Renal cortex interstitium (tissue), 11 donors: ENCODE data around the gene NCR3LG1. TPM values are rescaled to one million over a fixed set of nuclear protein-coding genes. Genes with fewer than 3 reads are reported as not detected.

Experiments used
- DNase-seq, 11 donors: peaks; one replicate each; pipeline ENCODE4 v3.0.0-alpha.2; 2013; ENCODE audit warnings: low read depth in 9 of 11, low spot score in 4 of 11; ENCODE audit errors: extremely low read depth in 1 of 11
- polyA plus RNA-seq, 3 donors: library from polyadenylated mRNA; unstranded; fragments of 120-200 nt; gene quantifications; one replicate each; pipeline ENCODE4 v1.2.1, GENCODE V29; 2013; ENCODE audit not compliant: insufficient read length in 3 of 3

Gene NCR3LG1
- polyA plus RNA-seq, 3 donors, result 1.4 to 2.0 (median 1.9) TPM

- DNase-seq, result peak in 10 of 11 donors; percentile 48 to 71 (median 60)
Measured at GRCh38 chr11:17389211-17389956, 37.8 kb downstream of the NCR3LG1 start.

GRCh38 chr11:17389957-17390649 lies 38.5 kb downstream of the NCR3LG1 start:
- DNase-seq, result no peak

GRCh38 chr11:17391493-17392355 lies 40.1 kb downstream of the NCR3LG1 start:
- DNase-seq, result no peak

- DNase-seq, result no peak
Measured at GRCh38 chr11:17392872-17393271, 41.3 kb downstream of the NCR3LG1 start.

- DNase-seq, result no peak
Measured at GRCh38 chr11:17393472-17393871, 41.9 kb downstream of the NCR3LG1 start.

- no peak for DNase-seq
Measured at GRCh38 chr11:17394743-17395390, 43.3 kb downstream of the NCR3LG1 start.

GRCh38 chr11:17395554-17395961 lies 44.0 kb downstream of the NCR3LG1 start:
- DNase-seq, result no peak

- DNase-seq, result no peak
Measured at GRCh38 chr11:17395978-17396377, 44.4 kb downstream of the NCR3LG1 start.

- DNase-seq, result no peak
Measured at GRCh38 chr11:17396598-17397310, 45.2 kb downstream of the NCR3LG1 start.

- DNase-seq, result no peak
Measured at GRCh38 chr11:17397311-17398002, 45.9 kb downstream of the NCR3LG1 start.

GRCh38 chr11:17399236-17399635 lies 47.6 kb downstream of the NCR3LG1 start:
- DNase-seq, result no peak

- no peak for DNase-seq
Measured at GRCh38 chr11:17400048-17400775, 48.6 kb downstream of the NCR3LG1 start.

- no peak for DNase-seq
Measured at GRCh38 chr11:17401316-17401715, 49.7 kb downstream of the NCR3LG1 start.

- DNase-seq, result no peak
Measured at GRCh38 chr11:17401841-17402240, 50.2 kb downstream of the NCR3LG1 start.

- no peak for DNase-seq
Measured at GRCh38 chr11:17402486-17402885, 50.9 kb downstream of the NCR3LG1 start.

GRCh38 chr11:17403980-17404759 lies 52.6 kb downstream of the NCR3LG1 start:
- DNase-seq, result no peak
